H1 (cell line): ENCODE data around the gene ADAM12.

Experiments
- EP300 ChIP-seq, 2 experiments: IDR thresholded peaks; 1 replicate in 1 of 2; 2 replicates in 1 of 2; pipeline ENCODE4 v1.6.1; 2011 to 2012; ENCODE audit warnings: low read depth in 2 of 2, low read length in 2 of 2, mild to moderate bottlenecking in 2 of 2, borderline replicate concordance in 1 of 2, inconsistent platforms in 1 of 2, moderate library complexity in 1 of 2
- KDM5A ChIP-seq: fragments of 200-600 bp; IDR thresholded peaks from 2 replicates; pipeline ENCODE4 v1.7.1; 2012; ENCODE audit warnings: mild to moderate bottlenecking, low read length, inconsistent platforms, mixed read lengths
- RAD21 ChIP-seq, 2 experiments: IDR thresholded peaks in 1 of 2; conservative IDR thresholded peaks in 1 of 2; 2 replicates each; pipeline ENCODE4 v1.6.1; 2011; ENCODE audit warnings: low read depth in 2 of 2, low read length in 2 of 2, improper control_type of control experiment in 1 of 2, inconsistent platforms in 1 of 2, mild to moderate bottlenecking in 1 of 2, moderate library complexity in 1 of 2

DNA sequence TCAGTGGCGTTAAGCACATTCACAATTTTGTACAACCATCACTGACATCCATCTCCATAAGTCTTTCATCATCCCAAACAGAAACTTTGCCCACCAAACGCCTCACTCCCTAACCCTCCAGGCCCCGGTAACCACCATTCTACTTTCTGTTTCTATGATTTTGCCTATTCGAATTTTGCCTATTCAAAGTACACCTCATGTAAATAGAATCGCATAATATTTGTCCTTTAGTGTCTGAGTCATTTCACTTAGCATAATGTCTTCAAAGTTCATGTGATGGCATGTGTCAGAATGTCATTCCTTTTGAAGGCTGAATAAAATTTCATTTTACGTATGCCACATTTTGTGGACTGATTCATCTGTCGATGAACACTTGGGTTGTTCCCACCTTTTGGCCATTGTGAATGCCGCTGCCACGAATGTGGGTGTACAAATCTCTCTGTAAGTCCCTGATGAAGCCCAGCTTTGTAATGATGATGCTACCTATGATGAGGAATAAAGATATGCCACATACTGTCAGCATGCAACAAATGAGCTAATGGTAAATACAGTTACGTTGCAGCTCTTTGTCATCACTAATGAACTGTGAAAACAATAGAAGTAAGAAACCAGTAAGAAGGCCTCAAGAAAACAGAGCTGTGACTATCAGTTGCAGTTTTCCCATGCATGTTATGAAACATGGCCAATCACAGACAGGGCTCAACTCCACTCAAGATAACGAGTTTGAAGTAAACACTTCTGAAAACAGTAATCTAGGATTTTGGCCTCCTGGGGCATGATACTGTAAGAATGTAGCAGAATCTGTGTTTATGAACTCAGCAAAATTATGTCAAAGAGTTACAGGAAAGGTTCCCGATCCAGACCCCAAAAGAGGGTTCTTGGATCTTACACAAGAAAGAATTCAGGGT lies 120.0 kb downstream of the ADAM12 start:
- TF ChIP-seq EP300 (IDR thresholded peaks at IDR 0.05; ENCODE audit: borderline replicate concordance in 1 of 2, low read depth in 2 of 2, low read length in 2 of 2) (no peak), RAD21 (IDR thresholded peaks at IDR 0.05 in 1 of 2, conservative IDR thresholded peaks at IDR 0.05 in 1 of 2; ENCODE audit: low read depth in 2 of 2, low read length in 2 of 2) (no peak), KDM5A (no peak)
